Thyroid gland (tissue), 4 donors: ENCODE measurements around the gene MTCL1.

ENCODE experiments used
- POLR2A ChIP-seq, 2 donors: fragments of 450-650 bp; IDR thresholded peaks; one replicate each; pipeline ENCODE4 v1.6.1; 2017; ENCODE audit warnings: antibody characterized with exemption in 2 of 2, mild to moderate bottlenecking in 2 of 2, moderate library complexity in 1 of 2
- TF ChIP-seq, protein P1 (sequence below), 6 experiments: fragments of 200-600 bp in 3 of 6; fragments of 450-650 bp in 3 of 6; sonication (generic) in 3 of 6; IDR thresholded peaks; one replicate each; pipeline ENCODE4 v1.5.1; 2016 to 2019; ENCODE audit warnings: antibody characterized with exemption in 6 of 6, mild to moderate bottlenecking in 2 of 6, inconsistent platforms in 1 of 6, moderate library complexity in 1 of 6

- TF ChIP-seq, protein P1, sequence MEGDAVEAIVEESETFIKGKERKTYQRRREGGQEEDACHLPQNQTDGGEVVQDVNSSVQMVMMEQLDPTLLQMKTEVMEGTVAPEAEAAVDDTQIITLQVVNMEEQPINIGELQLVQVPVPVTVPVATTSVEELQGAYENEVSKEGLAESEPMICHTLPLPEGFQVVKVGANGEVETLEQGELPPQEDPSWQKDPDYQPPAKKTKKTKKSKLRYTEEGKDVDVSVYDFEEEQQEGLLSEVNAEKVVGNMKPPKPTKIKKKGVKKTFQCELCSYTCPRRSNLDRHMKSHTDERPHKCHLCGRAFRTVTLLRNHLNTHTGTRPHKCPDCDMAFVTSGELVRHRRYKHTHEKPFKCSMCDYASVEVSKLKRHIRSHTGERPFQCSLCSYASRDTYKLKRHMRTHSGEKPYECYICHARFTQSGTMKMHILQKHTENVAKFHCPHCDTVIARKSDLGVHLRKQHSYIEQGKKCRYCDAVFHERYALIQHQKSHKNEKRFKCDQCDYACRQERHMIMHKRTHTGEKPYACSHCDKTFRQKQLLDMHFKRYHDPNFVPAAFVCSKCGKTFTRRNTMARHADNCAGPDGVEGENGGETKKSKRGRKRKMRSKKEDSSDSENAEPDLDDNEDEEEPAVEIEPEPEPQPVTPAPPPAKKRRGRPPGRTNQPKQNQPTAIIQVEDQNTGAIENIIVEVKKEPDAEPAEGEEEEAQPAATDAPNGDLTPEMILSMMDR (IDR thresholded peaks at IDR 0.05) = no peak
- no peak for TF ChIP-seq POLR2A (IDR thresholded peaks at IDR 0.05)
These were observed 37.3 kb downstream of the MTCL1 start for GRCh38 chr18:8742387-8743361.
